Stimulated activated CD4-positive, alpha-beta T cell treated with anti-CD3 and anti-CD28 coated beads, Interleukin-1b, Interleukin-23, amount 100 ng/mL, for 4 hours (primary cell): ENCODE results near the gene EFCC1.

ENCODE experiments used
- DNase-seq, 2 donors: peaks; one replicate each; pipeline ENCODE4 v3.0.0-alpha.2; 2020; ENCODE audit warnings: low read depth in 2 of 2

Gene EFCC1

GRCh38 chr3:129014793-129015345 lies 13.8 kb downstream of the EFCC1 start:
- DNase-seq: no peak

DNA sequence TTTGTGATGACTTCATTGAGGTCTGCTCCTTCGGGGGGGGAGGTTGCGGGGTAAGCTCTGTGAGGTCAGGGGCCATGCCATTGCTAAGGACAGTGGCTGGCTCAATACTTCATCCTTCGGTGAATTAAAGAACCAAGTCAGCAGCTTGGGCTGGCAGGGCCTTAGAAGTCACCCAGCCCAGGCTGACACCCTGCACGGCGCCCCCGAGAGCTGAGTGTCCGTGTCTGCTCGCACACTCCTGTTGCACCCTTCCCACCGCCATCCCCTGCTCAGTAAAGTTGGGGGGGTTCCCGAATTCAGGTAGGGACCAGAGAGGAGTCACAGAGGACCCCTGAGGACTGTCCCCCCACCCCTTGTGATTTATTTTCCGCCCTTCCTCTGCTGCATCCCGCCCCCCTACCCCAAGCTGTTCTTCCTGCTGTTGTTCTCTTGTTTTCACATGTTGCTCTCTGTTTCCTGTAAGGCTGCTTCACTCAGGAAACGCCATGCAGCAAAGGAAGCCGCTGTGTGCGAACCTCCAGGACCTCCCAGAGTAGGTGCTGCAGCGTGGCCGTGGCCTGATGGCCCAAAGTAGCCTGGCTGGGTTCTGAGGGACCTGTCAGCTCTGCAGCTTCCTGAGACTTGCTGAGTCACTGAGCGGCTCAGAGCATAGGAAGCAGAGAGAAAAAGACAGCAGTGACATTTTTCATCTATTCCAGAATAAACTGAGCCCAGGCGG lies 14.4 kb downstream of the EFCC1 start:
- DNase-seq: peak in 1 of 2 donors; percentile 15

GRCh38 chr3:129016356-129016719 lies 15.2 kb downstream of the EFCC1 start:
- peak; percentile 26 to 35 for DNase-seq

- no peak for DNase-seq
Measured at GRCh38 chr3:129016720-129017483, 15.8 kb downstream of the EFCC1 start.

DNA sequence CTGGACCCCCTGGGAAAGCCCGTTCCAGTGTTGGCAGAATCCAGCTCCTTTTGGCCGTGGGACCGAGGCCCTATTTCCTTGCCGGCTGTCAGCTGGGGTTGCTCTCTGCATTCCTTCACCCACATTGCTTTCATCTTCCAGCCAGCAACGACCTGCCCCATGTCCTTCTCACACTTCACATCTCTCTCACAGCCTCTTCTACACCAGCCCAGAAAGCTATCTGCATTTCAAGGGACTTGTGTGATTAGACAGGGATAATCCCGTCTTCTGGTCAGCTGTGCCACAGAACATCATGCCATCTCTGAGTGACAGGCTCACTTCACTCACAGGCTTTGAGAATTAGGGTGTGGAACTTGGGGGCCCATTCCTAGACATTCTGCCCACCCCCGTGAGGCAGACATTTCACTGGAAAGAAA lies 16.4 kb downstream of the EFCC1 start:
- DNase-seq: no peak

- DNase-seq: no peak
Measured at GRCh38 chr3:129018271-129018670, 17.2 kb downstream of the EFCC1 start.

DNA sequence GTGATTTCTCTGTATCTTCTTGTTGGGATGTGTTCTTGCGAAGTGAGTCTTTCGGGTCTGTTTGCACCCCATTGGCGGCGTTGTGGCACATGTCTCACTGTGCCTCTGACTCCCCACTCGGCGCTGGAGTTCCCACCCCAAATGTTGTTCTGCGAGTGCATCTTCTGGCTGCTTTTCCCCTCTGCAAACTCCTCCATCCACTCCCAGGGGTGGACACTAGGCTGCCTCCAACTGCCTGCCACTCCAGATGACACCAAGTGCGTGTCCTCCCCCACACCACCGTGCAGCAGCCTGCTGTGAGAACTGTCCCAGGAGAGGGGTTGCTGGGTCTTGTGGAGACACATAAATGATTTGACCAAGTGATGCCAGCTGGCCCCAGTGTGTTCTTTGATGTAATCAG lies 17.6 kb downstream of the EFCC1 start:
- DNase-seq: no peak

- DNase-seq: no peak
Measured at GRCh38 chr3:129019266-129019665, 18.2 kb downstream of the EFCC1 start.

GRCh38 chr3:129020691-129021090 lies 19.6 kb downstream of the EFCC1 start:
- no peak for DNase-seq

DNA sequence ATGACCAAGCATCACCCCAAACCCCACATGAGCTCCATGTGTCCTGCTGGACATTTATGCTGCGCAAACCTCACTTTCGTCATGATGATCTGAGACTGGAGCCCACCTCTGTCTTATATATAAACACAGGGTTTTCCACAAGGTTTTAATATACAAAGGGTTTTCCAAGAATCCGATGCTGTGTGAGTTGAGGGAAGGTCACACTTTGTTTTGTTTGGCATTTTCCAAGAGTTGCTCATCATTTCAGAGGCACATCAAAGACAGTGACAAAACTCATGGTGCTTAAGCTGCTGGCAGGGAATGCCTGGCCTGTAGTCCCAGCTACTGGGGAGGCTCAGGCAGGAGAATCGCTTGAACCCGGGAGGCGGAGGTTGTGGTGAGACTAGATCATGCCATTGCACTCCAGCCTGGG lies 20.0 kb downstream of the EFCC1 start:
- no peak for DNase-seq

DNA sequence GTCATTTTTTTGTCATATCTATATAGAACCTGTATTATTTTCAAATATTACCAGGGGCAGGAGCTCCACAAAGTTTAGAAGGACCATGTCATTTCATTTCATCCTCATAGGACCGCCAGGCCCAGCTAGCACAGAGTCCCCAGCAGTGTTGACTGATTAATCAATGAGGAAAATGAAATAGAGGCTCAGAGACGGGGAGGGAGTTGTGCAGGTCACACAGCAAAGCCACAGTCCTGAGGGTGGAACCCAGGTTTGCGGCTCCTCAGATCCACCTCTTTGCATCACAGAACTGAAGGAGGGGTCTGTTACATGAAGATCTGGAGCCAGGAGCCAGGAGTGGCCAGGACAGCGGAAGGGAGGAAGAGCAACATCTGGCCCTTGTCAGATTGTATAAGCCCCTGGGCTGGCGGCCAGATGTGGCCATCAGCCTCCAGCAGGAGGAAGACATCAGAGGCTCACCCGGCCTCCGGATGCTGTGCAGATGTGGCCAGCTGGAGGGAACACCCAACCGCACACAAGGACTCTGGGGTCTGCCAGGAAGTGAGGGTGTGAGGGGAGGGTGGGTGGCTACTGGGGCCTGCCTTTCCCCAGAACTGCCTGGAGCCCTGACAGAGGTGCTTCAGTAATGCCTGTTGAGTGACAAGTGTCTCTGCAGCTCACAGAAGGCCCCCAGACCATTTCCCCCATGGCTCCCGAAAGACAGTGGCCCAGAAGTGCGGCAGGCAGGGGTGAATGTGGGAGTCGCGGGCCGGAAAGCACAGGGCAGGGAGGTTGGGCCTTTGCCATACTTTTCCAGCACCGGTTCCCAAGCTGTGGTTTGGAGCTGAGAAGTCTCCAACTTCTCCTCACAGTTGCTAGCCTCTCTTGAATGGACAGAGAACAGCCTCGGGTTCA lies 21.3 kb downstream of the EFCC1 start:
- DNase-seq: no peak

- DNase-seq: no peak
Measured at GRCh38 chr3:129023008-129023358, 21.9 kb downstream of the EFCC1 start.

GRCh38 chr3:129023909-129024308 lies 22.8 kb downstream of the EFCC1 start:
- DNase-seq: no peak

- DNase-seq: no peak
Measured at GRCh38 chr3:129025108-129025507, 24.0 kb downstream of the EFCC1 start.

- no peak for DNase-seq
Measured at GRCh38 chr3:129025691-129026435, 24.8 kb downstream of the EFCC1 start.

- DNase-seq: peak; percentile 78 to 81
Measured at GRCh38 chr3:129026728-129027543, 25.8 kb downstream of the EFCC1 start.

DNA sequence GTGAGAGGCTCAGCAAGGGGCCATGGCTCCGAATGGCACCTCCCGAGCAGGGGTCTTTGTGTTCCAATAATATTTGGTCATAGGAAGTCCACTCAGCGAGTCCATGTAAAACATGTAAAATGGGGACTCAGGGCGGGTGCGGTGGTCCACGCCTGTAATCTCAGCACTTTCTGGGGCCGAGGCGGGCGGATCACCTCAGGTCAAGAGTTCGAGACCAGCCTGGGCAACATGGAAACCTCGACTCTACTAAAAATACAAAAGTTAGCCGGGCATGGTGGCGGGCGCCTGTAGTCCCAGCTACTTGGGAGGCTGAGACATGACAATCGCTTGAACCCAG lies 26.4 kb downstream of the EFCC1 start:
- DNase-seq: no peak

DNA sequence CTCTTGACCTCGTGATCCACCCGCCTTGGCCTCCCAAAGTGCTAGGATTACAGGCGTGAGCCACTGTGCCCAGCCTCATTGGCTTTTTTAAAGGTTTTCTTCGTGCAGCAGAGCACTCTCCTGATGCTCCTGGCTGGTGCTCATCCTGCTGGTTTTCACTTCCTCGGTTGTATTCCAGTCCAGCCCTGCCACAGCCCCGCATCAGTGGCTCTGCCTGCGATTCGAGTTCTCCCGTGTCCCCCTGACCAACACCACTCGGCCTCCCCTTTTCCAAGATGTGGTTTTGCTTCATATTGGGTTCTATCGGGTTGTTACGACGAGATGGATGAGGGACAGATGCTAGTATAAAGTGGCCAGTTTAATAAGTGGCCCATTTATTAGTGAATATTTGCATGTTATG lies 27.8 kb downstream of the EFCC1 start:
- DNase-seq: no peak

GRCh38 chr3:129030611-129031010 lies 29.5 kb downstream of the EFCC1 start:
- no peak for DNase-seq

DNA sequence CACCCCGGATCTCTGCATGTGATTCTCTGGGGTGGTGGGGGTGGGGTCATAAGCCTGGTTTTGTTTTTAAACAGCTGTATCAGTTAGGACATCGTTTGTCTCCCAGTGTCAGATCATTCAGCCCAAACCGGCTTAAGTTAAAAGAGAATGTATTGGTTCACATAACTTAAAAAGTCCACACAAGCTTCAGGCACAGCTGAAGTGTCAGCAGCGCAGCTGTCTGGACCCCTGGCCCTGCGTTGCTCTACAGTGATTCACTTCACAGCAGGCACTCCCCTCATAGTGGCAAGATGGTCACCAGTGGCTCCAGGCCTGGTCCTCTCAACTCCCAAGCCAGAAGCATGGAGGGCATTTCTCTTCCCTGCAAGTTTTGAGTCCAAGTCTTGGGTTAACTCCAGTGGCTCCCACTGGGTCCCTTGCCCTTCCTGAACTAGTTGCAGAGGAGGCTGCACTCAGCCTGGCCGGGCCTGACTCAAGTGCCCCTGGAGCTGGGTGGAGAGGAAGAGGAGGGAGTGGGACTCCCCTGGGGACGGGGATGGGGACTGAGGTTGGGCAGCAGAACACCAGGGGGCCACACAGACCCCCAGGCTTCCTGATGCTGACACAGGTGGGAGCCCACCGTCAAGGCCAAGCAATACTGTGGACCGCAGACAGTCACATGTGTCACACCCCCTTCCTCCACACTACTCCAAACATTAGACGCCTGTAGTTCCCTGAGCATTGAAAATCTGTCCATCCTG lies 30.5 kb downstream of the EFCC1 start:
- no peak for DNase-seq
